Lower leg skin (tissue), 3 donors: ENCODE results near the gene PRSS48.

Source experiments
- POLR2A ChIP-seq, 2 donors: fragments of 450-650 bp; IDR thresholded peaks; one replicate each; pipeline ENCODE4 v1.6.1; 2016 to 2017; ENCODE audit warnings: antibody characterized with exemption in 2 of 2, mild to moderate bottlenecking in 1 of 2, moderate library complexity in 1 of 2
- TF ChIP-seq, protein P1 (sequence below), 3 donors: fragments of 450-650 bp; IDR thresholded peaks; one replicate each; pipeline ENCODE4 v1.5.1; 2016; ENCODE audit warnings: antibody characterized with exemption in 3 of 3, mild to moderate bottlenecking in 3 of 3, moderate library complexity in 2 of 3

DNA sequence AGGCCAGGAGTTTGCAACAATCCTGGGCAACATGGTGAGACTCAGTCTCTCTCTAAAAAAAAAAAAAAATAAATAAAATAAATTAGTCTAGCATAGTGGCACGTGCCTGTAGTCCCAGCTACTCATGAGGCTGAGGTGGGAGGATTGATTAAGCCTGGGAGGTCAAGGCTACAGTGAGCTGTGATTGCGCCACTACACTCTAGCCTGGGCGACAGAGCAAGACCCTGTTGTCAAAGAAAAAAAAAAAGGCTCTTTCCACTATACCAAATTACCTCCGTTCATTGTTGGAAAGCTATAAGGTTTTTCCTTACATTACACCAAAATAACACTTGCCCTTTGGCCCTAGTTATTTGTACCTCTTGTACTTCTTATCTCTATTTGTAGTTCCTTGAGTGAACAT, 9.9 kb upstream of the PRSS48 start:
- TF ChIP-seq, protein P1, sequence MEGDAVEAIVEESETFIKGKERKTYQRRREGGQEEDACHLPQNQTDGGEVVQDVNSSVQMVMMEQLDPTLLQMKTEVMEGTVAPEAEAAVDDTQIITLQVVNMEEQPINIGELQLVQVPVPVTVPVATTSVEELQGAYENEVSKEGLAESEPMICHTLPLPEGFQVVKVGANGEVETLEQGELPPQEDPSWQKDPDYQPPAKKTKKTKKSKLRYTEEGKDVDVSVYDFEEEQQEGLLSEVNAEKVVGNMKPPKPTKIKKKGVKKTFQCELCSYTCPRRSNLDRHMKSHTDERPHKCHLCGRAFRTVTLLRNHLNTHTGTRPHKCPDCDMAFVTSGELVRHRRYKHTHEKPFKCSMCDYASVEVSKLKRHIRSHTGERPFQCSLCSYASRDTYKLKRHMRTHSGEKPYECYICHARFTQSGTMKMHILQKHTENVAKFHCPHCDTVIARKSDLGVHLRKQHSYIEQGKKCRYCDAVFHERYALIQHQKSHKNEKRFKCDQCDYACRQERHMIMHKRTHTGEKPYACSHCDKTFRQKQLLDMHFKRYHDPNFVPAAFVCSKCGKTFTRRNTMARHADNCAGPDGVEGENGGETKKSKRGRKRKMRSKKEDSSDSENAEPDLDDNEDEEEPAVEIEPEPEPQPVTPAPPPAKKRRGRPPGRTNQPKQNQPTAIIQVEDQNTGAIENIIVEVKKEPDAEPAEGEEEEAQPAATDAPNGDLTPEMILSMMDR (IDR thresholded peaks at IDR 0.05): no peak
- TF ChIP-seq POLR2A (IDR thresholded peaks at IDR 0.05): no peak
